ENCODE measurements around the gene MAN2C1. TPM values are rescaled to one million over a fixed set of nuclear protein-coding genes. Genes with fewer than 3 reads are reported as not detected.
"Not testable (repeated sequence)": the region's sequence is repeated elsewhere in the genome, so short reads cannot be mapped to it uniquely, and the experiment has no call there.

The MAN2C1 gene
- total RNA-seq, 4 donors from 2014 or later = 97.2 to 527 (median 180) TPM

- no peak overlapping the region for H3K27ac ChIP-seq
- H3K4me1 ChIP-seq = peaks cover 21% of the 10 kb centered on the region
- DNase-seq (ENCODE audit: low spot score in 2 of 2) = no peak
- H3K4me3 ChIP-seq = no peak overlapping the region
- TF ChIP-seq CTCF (IDR thresholded peaks at IDR 0.05) (no peak), POLR2AphosphoS5 (IDR thresholded peaks at IDR 0.05) (no peak), POLR2A (IDR thresholded peaks at IDR 0.05) (no peak), EP300 (IDR thresholded peaks at IDR 0.05) (no peak)
- no peaks in the 10 kb centered on the region for H3K27me3 ChIP-seq
- no peaks in the 10 kb centered on the region for H3K9me3 ChIP-seq
- peaks cover 22% of the 10 kb centered on the region for H3K36me3 ChIP-seq
- 82% methylated on average over 9 of the region's 11 CpGs for WGBS
Observed at GRCh38 chr15:75338661-75339240, 29.7 kb downstream of the MAN2C1 start.

- no peak for TF ChIP-seq EP300 (IDR thresholded peaks at IDR 0.05)
- no peak for TF ChIP-seq CTCF (IDR thresholded peaks at IDR 0.05)
- TF ChIP-seq POLR2A (IDR thresholded peaks at IDR 0.05) = peak in 1 of 2 donors; percentile 44
- peak in 2 of 3 donors; percentile 57 to 65 for TF ChIP-seq POLR2AphosphoS5 (IDR thresholded peaks at IDR 0.05)
- peak; percentile 97 to 98 for DNase-seq (ENCODE audit: low spot score in 2 of 2)
- no peaks in the 10 kb centered on the region for H3K27me3 ChIP-seq
- H3K4me3 ChIP-seq = peak within 1 kb of the TSS; percentile 66
- H3K4me1 ChIP-seq = peaks cover 20% of the 10 kb centered on the region
- WGBS = 0% methylated on average over 19 of the region's 42 CpGs
- peak within 1 kb of the TSS; percentile 34 for H3K27ac ChIP-seq
- H3K9me3 ChIP-seq = no peaks in the 10 kb centered on the region
- H3K36me3 ChIP-seq = peaks cover 17% of the 10 kb centered on the region
Observed at GRCh38 chr15:75335705-75336355, 32.6 kb downstream of the MAN2C1 start, which contains the start of gene COMMD4. Gene COMMD4 (plus strand): TSS chr15:75336063. CDS start chr15:75336090, 27 bp downstream.

- TF ChIP-seq CTCF (IDR thresholded peaks at IDR 0.05) = no peak
- TF ChIP-seq EP300 (IDR thresholded peaks at IDR 0.05) = no peak
- no peak for TF ChIP-seq POLR2AphosphoS5 (IDR thresholded peaks at IDR 0.05)
- no peak for TF ChIP-seq POLR2A (IDR thresholded peaks at IDR 0.05)
- Histone ChIP-seq H3K4me3 (peak overlapping the region; percentile 66), H3K27ac (no peak overlapping the region), H3K36me3 (peaks cover 15% of the 10 kb centered on the region), H3K4me1 (peaks cover 20% of the 10 kb centered on the region), H3K27me3 (no peaks in the 10 kb centered on the region), H3K9me3 (no peaks in the 10 kb centered on the region)
- DNase-seq (ENCODE audit: low spot score in 2 of 2) = no peak
- WGBS = 29% methylated on average over 3 of the region's 3 CpGs
Observed at GRCh38 chr15:75335313-75335704, 33.1 kb downstream of the MAN2C1 start.

GRCh38 chr15:75333654-75334419 is 34.6 kb downstream of the MAN2C1 start:
- 92% methylated on average over 15 of the region's 15 CpGs for WGBS

GRCh38 chr15:75332093-75332492 is 36.3 kb downstream of the MAN2C1 start:
- WGBS = 74% methylated on average over 7 of the region's 7 CpGs
- not testable (repeated sequence) for H3K36me3 ChIP-seq; H3K27me3 ChIP-seq; H3K9me3 ChIP-seq; H3K27ac ChIP-seq; H3K4me3 ChIP-seq; DNase-seq (ENCODE audit: low spot score in 2 of 2)
- peaks cover 18% of the 10 kb centered on the region for H3K4me1 ChIP-seq

More at GRCh38 chr15:75333654-75334419, 34.6 kb downstream of the MAN2C1 start:
- DNase-seq (ENCODE audit: low spot score in 2 of 2); H3K9me3 ChIP-seq; H3K36me3 ChIP-seq; H3K27ac ChIP-seq; H3K4me3 ChIP-seq; H3K27me3 ChIP-seq: not testable (repeated sequence)
- peaks cover 20% of the 10 kb centered on the region for H3K4me1 ChIP-seq

- TF ChIP-seq EP300 (IDR thresholded peaks at IDR 0.05) = no peak
- no peak for TF ChIP-seq POLR2A (IDR thresholded peaks at IDR 0.05)
- no peak for TF ChIP-seq CTCF (IDR thresholded peaks at IDR 0.05)
- no peak for TF ChIP-seq POLR2AphosphoS5 (IDR thresholded peaks at IDR 0.05)
- 100% methylated on average over 2 of the region's 2 CpGs for whole genome bisulfite sequencing
- no peak overlapping the region for H3K4me3 ChIP-seq
- H3K4me1 ChIP-seq = no peaks in the 10 kb centered on the region
- no peaks in the 10 kb centered on the region for H3K27me3 ChIP-seq
- H3K9me3 ChIP-seq = no peaks in the 10 kb centered on the region
- no peaks in the 10 kb centered on the region for H3K36me3 ChIP-seq
- DNase-seq (ENCODE audit: low spot score in 2 of 2) = no peak
- no peak overlapping the region for H3K27ac ChIP-seq
Observed at GRCh38 chr15:75329571-75329970, 38.8 kb downstream of the MAN2C1 start.
